HG03280 (cell line): ENCODE measurements around the gene TTBK1.

Source experiments
- ATAC-seq: cut with Tn5 transposase; IDR thresholded peaks from one replicate; pipeline ENCODE4 v1.9.1; 2021; ENCODE audit warnings: mild to moderate bottlenecking, moderate library complexity; ENCODE audit not compliant: unreplicated experiment

Gene TTBK1

DNA sequence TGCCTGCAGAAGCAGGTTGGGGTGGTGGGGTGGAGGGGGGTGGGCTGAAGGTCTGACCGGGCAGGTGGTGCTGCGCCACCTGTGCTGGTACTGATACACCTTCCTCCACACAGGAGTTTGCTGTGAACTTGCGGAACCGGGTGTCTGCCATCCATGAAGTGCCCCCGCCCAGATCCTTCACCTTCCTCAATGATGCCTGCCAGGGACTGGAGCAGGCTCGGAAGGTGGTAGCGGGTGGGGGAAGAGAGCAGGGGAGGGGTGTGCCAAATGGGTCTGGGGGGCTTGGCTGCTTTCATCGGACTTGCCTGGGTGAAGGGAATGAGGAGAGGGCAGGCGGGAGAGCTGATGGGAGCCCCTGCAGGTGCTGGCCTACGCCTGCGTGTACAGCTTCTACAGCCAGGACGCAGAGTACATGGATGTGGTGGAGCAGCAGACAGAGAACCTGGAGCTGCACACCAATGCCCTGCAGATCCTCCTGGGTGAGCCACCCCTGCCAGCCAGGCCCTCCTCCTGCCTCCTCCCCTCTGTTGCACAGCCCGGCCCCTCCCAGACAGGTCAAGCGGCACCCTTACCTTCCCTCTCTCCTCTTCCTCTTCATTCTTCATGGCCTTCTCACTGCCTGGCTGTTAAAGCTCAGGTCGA, 20.7 kb upstream of the TTBK1 start:
- ATAC-seq: no peak

- ATAC-seq: no peak
Observed at GRCh38 chr6:43223175-43223574, 20.1 kb upstream of the TTBK1 start.

- ATAC-seq: no peak
Observed at GRCh38 chr6:43226192-43226851, 17.0 kb upstream of the TTBK1 start.

- peak; percentile 81 for ATAC-seq
Observed at GRCh38 chr6:43228951-43229802, 14.1 kb upstream of the TTBK1 start, which contains the start of gene DNPH1. Gene DNPH1 (minus strand): TSS chr6:43229481. CDS start chr6:43229456, 25 bp downstream.

GRCh38 chr6:43229803-43230620, 13.3 kb upstream of the TTBK1 start:
- ATAC-seq: no peak

DNA sequence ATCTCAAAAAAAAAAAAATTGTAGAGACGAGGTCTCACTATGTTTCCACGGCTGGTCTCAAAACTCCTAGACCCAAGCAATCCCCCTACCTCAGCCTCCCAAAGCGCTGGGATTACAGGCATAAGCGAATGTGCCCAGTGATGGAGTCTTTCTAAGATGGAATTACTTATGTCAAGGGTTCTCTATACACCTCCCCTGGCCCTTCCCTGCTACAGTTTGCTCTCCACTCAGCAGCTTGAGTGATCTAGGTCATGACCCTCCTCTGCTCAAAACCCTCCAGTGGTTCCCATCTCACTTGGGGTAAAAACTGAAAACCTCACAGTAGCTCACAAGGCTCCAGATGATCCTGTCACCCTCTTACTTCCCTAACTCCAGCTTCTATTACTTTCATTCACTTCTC, 12.2 kb upstream of the TTBK1 start:
- ATAC-seq: no peak

DNA sequence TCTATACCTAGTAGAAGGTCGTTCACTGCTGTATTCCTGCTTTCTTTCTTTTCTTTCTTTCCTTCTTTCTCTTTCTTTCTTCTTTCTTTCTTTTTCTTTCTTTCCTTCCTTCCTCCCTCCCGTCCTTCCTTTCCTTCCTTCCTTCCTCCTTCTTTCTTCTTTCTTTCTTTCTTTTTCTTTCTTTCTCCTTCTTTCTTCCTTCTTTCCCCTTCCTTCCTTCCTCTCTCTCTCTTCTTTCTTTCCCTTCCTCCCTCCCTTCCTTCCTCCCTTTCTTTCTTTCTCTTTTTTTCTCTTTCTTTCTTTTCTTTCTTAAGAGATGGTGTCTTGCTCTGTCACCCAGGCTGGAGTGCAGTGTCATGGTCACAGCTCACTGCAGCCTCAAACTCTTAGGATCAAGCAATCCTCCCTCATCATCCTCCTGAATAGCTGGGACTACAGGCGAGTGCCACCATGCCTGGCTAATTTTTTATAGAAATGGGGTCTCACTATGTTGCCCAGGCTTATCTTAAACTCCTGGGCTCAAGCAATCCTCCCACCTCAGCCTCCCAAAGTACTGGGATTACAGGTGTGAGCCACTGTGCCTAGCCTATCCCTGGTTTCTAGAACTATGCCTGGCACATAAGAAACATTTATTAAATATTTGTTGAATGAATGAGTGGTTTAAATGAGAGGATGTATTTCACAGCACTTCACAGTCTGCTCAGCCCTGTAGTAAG, 11.4 kb upstream of the TTBK1 start:
- no peak for ATAC-seq

GRCh38 chr6:43235841-43236240, 7.4 kb upstream of the TTBK1 start:
- no peak for ATAC-seq

DNA sequence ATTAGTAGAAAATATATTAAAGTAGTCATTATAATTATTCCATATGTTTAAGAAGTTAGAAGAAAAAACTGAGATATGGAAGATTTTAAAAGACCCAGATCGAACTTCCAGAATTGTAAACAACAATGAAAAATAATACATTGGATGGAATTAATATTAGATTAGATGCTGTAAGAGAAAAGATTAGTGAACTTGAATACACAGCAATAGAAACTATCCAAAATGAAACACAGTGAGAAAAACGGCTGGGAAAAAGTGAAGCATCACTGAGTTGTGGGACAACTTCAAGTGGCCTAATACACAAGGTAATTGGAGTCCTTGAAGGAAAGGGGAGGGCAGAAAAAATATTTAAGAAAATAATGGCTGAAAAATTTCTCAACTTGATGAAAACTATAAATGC, 4.2 kb upstream of the TTBK1 start:
- ATAC-seq: no peak

DNA sequence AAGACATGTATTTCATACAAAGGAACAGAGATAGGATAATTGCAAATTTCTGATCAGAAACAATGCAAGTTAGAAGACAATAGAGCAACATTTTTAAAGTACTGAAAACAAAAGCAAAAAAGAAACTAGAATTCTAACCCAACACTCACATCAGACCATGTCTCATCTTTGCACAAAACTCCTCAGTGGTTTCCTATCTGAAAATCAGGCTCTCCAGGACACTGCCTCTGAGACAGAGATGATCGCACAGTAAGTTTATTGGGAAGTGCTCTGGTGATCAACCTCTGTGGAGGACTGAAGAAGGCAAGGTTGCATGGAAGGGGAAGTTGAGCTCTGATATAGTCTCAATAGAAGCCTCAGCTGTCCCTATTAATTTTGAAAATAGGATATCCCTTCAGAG, 2.3 kb upstream of the TTBK1 start:
- no peak for ATAC-seq

DNA sequence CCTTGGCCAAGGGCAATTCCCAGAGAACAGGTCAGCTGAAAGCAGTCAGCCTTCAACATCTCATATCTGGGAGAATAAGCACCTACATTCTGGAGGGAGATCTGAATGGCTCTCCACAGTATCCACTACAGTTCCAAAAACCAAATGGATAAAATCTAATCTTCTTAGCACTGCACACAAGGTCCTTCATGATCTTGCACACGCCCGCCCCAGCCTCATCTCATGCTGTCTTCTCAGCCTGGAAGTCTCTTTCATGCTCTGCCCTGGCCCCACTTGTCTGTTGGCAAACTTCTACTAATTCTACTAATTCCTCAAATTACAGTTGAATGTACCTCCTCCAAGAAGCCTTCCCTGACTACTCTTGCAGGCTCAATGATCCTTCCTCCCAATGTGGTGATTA, 1.8 kb upstream of the TTBK1 start:
- ATAC-seq: no peak

DNA sequence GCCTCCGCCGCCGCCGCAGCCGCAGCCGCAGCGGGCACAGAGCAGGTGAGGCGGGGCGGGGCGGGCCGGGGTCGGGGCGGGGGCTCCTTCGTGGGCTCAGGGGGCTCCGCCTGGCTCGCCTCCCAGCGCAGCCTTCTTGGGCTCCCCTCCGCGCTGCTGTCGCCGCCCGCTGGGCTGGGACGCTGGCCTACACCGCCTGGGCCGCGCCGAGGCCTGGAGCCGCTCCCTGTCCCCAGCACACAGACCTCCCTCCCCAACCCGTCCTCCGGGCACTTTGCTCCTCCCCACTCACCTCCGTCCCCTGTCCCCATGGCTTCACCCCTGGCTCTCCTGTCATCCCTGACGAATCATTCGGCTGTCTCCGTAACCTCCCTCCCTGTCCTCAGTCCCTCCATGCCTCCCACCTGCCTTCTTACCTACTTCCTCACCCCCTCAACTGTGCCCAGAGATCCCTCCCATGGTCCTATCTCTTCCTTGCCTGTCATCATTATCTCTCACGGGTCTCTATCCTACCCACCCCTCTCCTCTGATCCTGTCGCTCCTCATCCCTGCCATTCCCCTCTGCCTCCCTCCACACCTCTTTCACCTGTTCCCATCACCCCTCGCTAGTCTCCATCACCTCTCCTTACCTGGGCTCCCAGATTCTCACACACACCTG, 512 bp downstream of the TTBK1 start:
- ATAC-seq: no peak

DNA sequence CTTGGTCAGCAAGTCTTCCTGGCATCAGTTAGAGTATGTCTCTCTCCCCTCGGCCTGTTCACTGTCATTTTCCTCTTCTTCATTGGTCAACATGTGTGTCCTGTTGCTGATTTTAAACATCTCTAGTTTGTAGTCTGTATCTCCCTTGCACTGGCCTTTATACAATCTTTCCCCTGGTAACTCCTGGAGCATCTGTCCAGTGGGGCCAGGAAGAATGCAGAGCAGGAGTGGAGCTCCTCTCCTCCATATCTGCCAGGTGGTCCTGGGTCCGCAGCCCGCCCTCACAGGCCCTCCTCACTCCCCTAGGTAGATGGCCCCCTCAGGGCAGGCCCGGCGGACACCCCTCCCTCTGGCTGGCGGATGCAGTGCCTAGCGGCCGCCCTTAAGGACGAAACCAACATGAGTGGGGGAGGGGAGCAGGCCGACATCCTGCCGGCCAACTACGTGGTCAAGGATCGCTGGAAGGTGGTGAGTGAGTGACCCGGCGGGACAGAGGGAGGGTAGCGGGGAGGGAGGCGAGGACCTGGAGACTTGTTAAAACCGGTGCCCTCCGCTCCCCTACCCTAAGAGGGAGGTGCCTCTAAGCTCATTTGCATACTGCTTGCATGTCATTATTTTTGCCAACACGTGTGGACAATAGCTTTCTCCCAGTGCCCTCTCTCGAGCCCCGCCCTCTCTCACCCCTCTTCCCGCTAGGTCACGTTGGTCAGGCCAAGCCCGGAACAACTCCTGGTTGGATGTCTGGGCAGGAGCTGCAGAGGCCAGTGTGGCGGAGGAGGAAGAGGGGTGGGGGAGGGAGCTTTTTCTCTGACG, 3.2 kb downstream of the TTBK1 start:
- ATAC-seq: peak; percentile 47

DNA sequence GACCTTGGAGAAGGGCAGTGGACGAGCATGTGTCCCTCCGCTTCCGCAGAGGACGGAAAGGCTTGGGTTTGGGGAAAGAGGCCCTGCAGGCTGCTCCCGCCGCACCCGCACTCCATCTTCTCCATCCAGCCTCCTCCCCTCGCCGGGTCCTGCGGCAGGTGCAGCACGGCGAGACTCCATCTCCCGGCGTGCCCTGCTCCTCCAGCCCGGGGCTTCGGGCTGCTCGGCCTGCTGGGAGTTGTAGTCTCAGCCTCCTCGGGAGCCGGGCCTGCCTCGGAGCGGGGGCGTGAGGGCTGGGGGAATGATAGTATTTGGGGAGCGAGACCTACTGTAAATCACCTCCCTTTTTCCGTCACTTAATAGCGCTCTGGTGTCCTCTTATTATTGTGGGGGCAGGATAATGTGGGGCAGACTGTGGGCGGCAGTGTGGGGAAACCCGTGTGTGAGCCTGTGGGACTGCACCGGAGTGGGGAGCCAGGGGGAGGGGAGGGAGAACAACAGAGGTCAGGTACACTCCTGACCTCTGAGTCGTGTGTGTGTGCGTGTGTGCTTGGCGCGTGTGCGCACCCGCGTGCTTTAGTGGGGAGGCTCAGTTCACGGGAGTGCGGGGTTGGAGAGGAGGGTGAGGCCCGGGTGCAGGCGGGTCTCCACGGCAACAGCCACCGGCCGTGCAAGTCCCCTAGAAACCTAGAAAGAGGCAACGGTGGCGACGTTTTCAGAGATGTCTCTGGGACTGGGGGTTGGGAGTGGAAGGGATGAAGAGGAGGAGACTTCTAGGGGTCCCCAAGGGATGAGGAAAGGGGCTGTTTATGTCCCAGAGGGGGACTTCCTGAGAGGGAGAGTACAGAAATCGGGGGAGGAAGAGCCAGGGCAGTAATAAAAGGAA, 4.1 kb downstream of the TTBK1 start:
- ATAC-seq: peak; percentile 90

DNA sequence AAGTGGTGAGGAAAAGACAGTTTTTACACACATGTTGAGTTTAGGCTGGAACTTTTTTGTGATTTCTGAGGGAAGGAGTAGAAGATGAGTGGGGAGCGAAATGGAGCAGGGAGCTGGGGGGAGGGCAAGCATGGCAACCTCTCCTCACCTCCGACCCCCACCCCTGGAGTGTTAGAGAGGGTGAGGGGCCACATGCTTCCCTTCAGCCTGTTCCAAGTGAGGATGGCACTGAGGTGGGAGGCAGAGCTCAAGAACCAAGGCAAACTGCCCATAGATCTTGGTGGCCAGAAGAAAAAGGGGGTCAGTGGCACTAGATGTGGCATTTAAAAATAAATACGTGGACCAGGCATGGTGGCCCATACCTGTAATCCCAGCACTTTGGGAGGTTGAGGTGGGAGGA, 4.8 kb downstream of the TTBK1 start:
- no peak for ATAC-seq

GRCh38 chr6:43248791-43249190, 5.5 kb downstream of the TTBK1 start:
- ATAC-seq: no peak

GRCh38 chr6:43250992-43251373, 7.7 kb downstream of the TTBK1 start:
- no peak for ATAC-seq

- no peak for ATAC-seq
Observed at GRCh38 chr6:43253401-43253800, 10.1 kb downstream of the TTBK1 start.
